ENCODE measurements around the gene KLK4.

The KLK4 gene

GRCh38 chr19:50891253-50891625 lies 20.0 kb downstream of the KLK4 start:
- TF ChIP-seq CTCF (IDR thresholded peaks at IDR 0.05; ENCODE audit: control insufficient read depth, insufficient read depth, low read depth, low read length, missing control alignments) = no peak
- no peak for DNase-seq (ENCODE audit: low read depth)
- H3K4me3 ChIP-seq (ENCODE audit: control insufficient read depth, low read depth, low read length) = no peak overlapping the region

GRCh38 chr19:50890422-50891252 lies 20.6 kb downstream of the KLK4 start:
- H3K4me3 ChIP-seq (ENCODE audit: control insufficient read depth, low read depth, low read length) = no peak overlapping the region
- TF ChIP-seq CTCF (IDR thresholded peaks at IDR 0.05; ENCODE audit: control insufficient read depth, insufficient read depth, low read depth, low read length, missing control alignments) = no peak
- no peak for DNase-seq (ENCODE audit: low read depth)

- no peak overlapping the region for H3K4me3 ChIP-seq (ENCODE audit: control insufficient read depth, low read depth, low read length)
- DNase-seq (ENCODE audit: low read depth) = no peak
- TF ChIP-seq CTCF (IDR thresholded peaks at IDR 0.05; ENCODE audit: control insufficient read depth, insufficient read depth, low read depth, low read length, missing control alignments) = no peak
Measured at GRCh38 chr19:50889638-50890037, 21.6 kb downstream of the KLK4 start.

- DNase-seq (ENCODE audit: low read depth) = no peak
- TF ChIP-seq CTCF (IDR thresholded peaks at IDR 0.05; ENCODE audit: control insufficient read depth, insufficient read depth, low read depth, low read length, missing control alignments) = no peak
- no peak overlapping the region for H3K4me3 ChIP-seq (ENCODE audit: control insufficient read depth, low read depth, low read length)
Measured at GRCh38 chr19:50882188-50882587, 29.0 kb downstream of the KLK4 start.

GRCh38 chr19:50880241-50880640 lies 31.0 kb downstream of the KLK4 start:
- no peak for DNase-seq (ENCODE audit: low read depth)
- no peak overlapping the region for H3K4me3 ChIP-seq (ENCODE audit: control insufficient read depth, low read depth, low read length)
- TF ChIP-seq CTCF (IDR thresholded peaks at IDR 0.05; ENCODE audit: control insufficient read depth, insufficient read depth, low read depth, low read length, missing control alignments) = no peak

GRCh38 chr19:50878851-50879250 lies 32.3 kb downstream of the KLK4 start:
- TF ChIP-seq CTCF (IDR thresholded peaks at IDR 0.05; ENCODE audit: control insufficient read depth, insufficient read depth, low read depth, low read length, missing control alignments) = no peak
- DNase-seq (ENCODE audit: low read depth) = no peak
- H3K4me3 ChIP-seq (ENCODE audit: control insufficient read depth, low read depth, low read length) = no peak overlapping the region

Measured in AG09309 (cell line).